COR-L47 (cell line): ENCODE results near the gene SPATA31C1.
A peak's percentile ranks its signal among the peaks of the same experiment; 100 is the strongest.
"Not testable (repeated sequence)": the region's sequence is repeated elsewhere in the genome, so short reads cannot be mapped to it uniquely, and the experiment has no call there.

Source experiments
- DNase-seq: peaks from one replicate; lab custom pipeline; 2025; lab: John Stamatoyannopoulos, UW

Gene SPATA31C1

DNA sequence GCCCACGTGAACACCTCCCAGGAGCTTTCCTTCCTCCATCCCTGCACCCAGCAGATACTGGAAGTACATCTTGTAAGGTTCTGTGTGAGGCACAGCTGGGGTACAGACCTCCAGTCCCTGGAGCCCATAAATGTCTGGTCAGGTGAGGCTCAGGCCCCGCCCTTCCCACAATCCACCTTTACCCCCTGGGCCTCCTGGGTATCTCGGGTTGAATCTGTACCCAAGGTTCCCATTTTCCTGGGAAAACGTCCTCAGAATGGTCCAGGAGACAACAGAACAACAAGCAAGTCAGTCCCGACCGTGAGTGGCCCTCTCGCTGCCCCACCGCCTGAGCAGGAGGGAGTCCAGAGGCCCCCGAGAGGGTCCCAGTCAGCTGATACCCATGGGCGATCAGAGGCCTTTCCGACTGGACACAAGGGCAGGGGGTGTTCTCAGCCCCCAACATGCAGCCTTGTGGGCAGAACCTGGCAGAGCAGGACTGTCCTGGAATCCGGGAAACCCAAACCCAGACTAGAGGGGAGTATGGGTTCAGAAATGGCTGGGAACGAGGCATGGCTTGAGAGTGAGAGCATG, 30.7 kb upstream of the SPATA31C1 start:
- no peak for DNase-seq

DNA sequence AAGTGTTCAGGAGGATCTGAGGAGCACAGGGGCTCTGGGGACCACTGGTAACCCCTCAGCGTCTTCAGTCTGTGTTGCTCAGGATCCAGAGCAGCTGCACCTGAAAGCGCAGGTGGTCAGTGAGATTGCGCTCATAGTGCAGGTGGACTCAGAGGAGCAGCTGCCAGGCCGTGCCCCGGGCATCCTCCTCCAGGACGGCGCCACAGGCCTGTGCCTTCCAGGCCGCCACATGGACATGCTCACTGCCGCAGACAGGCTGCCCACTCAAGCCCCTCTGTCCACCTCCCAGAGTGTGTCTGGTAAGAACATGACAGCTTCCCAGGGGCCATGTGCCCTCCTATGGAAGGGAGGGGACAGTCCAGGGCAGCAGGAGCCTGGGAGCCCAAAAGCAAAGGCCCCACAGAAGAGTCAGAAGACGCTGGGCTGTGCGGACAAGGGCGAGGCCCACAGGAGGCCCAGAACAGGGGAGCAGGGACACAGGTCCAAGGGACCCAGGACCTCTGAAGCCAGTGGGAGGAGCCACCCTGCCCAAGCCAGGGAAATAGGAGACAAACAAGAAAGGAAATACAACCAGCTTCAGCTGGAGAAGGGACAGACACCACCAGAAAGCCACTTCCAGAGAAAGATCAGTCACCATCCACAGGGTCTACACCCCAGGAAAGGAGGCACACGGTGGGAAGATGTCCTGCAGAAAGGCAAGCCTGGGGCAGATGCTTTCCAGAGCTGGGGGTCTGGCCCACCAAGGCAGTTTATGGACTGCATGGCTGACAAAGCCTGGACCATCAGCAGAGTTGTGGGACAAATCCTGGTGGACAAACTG, 29.9 kb upstream of the SPATA31C1 start:
- no peak for DNase-seq

DNA sequence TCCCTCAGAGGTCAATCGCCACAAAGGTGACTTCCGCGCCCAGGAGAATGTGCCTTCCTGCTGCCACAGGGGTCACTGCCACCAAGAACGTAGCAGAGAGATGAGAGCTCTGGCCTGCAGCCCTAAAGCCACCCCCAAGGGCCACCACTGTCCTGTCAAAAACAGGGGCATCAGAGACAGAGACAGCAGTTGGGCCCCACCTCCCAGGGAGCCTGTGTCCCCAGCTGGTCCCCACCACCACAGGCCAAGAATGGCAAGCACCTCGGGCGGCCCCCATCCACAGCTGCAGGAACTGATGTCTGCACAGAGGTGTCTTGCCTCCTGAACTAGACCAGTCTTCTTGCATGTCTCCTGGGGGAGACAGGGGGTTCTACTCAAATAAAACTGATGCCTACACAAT, 29.3 kb upstream of the SPATA31C1 start:
- DNase-seq = no peak

DNA sequence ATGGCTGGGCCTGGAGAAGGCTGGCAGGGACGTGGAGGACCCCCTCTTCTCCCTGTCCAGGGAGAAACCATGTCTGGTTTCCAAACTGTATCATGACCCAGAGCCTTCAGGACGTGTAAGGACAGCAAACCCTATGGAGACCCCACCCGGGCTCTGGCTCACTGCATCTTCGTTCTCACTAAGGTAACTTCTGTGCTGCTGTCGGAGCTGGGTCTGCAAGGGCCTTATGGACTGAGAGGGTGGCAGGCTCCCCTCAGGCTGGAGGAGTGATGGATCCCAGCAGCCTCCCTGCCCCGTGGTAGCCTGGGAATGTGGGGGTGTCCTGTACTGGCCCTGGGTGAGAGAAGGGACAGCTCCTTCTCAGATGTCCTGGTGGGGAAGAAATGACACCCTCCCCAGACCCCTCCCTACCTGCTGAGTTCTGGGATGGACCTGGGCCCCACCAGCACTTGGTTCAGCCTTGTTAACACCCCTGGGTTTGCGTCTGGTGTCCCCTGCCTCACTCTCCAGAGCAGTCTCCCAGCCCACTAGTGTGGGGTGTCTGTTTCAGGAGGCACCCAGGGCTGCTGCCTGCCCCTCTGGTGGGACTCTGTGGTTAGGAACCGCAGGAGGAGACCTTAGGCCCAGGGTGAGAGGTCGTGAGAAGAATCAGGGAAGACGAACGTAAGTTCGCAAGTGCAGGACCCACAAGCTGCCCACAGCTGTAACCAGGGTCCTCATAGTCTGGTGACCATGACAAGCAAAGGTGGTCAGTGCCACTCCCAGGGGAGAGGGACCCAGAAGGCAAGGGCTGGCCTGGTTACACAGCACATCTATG, 28.5 kb upstream of the SPATA31C1 start:
- no peak for DNase-seq

DNA sequence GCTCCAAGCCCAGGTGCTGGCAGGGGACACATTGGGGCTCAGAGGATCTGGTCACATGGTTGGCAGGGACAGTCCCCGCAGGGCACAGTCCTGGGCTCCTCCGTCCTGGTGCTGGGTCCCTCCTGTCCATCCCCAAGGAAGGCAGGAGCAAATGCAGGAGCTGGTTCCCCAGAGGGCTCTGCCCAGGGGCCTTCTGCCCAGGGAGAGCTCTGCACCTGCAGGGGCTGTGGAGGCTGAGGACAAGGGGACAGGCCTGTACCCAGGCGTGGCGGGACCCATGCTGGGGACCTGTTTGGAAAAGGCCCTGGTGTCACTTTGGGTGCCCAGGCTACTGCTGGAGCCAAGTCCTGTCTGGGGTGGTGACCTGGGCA, 27.9 kb upstream of the SPATA31C1 start:
- no peak for DNase-seq

DNA sequence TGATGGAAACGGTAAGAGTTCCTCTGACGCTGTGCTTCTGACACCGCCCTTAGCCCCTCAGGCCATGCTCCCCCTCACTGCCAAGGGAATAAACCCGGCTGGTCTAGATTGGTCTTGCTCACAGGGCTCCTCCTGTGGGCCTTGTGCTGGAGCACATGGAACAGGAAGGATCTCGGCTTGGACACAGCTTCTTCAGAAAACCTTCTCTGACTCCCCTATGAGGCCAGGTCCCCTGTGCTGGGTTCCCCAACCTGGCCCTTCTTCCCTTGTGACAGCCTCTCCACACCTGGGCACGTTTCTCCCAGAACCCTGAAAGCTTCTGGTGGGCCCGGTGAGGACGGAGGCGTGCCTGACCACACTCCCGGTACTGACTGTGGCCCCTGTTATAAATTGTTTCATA, 26.9 kb upstream of the SPATA31C1 start:
- no peak for DNase-seq

DNA sequence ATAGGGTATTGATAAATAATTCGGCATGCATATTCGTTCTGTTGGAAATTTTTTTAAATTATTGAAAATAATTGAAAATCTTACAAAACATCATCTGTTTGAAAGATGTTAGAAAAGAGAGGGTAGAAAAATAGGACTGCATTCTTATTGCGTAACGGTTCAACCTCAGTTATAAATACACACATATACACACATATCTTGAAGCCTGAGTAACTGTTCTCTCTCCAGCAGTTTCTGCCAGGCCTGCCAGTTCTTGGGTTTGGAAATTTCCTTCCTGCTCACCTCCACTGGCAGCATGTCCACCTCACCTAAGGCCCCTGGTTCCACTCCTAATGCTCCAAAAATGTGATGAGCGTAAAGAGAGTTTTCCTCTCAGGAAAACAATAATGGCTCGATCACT, 26.0 kb upstream of the SPATA31C1 start:
- DNase-seq = no peak

DNA sequence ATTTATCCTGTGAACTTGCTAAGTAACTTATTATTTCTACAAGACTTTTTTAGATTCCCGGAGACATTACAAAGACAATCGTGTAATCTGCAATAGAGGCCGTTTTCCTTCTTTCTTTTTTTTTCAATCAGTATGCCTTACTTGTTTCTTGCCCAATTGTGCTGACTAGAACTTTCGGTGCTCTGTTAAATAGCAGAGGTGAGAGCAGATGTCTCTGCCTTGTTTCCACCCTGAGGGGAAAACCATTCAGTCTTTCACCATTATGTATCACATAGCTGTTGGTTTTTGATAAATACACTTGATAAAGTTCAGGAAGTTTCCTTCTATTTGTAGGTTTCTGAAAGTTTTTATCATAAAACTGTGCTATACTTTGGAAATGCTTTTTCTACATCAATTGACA, 24.8 kb upstream of the SPATA31C1 start:
- DNase-seq = no peak

DNA sequence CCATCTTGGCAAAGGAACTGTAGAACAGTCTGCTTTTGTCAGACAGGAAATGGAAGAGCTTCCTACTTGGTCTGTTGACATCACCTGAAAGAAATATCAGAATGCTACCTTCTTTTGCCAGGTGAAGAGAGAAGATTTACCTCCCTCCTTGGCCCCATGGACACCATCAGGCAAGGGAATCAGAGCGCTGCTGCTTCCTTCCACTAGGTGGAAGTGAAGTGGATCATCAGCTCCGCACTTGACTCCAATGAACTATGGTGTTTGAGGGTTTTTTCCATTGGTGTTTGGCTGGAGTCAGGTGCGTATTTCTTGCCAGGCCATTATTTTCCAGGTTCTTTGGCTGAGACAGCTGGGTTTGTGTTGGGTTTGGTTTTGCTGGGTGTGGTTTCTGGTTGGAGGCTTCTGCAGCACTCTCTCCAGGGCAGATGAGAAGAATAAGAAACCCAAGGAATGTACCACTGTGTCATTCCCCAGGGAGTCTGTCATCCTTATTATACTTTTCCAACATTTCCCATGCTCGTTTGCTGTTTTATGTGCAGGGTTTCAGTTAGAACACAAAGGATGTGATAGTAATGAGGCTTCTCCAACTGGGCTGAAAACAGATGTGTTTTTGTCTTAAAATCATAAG, 22.6 kb upstream of the SPATA31C1 start:
- no peak for DNase-seq

DNA sequence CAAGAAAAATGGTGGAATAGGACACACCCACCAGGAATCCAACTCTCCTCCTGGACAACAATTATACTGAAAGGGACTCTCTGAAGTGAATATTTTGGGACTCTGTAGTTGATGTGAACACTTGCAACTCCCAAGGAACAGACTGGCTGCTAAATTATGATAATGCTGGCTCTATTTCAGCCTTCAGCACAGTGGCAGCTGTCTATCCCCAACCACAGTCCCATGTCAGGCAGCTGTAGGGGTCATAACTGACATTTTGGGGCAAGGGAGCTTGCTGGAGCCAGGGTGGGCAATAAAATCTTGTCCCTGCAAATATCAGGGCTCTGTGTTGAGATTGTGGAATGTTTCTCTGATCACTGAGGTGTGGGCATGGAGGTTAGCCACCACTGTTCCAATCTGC, 20.9 kb upstream of the SPATA31C1 start:
- DNase-seq = no peak

DNA sequence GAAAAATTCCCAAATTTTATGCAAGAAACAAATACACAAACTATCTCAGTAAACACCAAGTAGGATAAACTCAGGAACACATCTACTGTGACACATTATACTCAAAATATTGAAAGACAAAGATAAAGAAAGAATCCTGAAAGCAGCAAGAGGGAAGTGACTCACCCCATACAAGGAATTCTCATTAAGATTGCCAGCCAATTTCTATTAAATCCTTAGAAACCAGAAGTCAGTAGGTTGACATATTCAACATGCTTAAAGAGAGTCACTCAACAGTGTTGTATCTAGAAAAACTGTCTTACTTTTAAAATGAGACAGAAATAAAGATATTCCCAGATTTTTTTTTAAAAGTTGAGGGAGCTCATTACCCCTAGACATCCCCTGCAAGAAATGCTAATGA, 19.6 kb upstream of the SPATA31C1 start:
- no peak for DNase-seq

DNA sequence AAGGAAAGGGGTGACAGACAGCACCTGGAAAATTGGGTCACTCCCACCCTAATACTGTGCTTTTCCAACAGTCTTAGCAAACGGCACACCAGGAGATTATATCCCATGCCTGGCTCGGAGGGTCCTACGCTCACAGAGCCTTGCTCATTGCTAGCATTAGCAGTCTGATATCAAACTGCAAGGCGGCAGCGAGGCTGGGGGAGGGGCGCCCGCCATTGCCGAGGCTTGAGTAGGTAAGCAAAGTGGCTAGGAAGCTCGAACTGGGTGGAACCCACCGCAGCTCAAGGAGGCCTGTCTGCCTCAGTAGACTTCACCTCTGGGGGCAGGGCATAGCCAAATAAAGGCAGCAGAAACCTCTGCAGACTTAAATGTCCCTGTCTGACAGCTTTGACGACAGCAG, 15.4 kb upstream of the SPATA31C1 start:
- DNase-seq = not testable (repeated sequence)

DNA sequence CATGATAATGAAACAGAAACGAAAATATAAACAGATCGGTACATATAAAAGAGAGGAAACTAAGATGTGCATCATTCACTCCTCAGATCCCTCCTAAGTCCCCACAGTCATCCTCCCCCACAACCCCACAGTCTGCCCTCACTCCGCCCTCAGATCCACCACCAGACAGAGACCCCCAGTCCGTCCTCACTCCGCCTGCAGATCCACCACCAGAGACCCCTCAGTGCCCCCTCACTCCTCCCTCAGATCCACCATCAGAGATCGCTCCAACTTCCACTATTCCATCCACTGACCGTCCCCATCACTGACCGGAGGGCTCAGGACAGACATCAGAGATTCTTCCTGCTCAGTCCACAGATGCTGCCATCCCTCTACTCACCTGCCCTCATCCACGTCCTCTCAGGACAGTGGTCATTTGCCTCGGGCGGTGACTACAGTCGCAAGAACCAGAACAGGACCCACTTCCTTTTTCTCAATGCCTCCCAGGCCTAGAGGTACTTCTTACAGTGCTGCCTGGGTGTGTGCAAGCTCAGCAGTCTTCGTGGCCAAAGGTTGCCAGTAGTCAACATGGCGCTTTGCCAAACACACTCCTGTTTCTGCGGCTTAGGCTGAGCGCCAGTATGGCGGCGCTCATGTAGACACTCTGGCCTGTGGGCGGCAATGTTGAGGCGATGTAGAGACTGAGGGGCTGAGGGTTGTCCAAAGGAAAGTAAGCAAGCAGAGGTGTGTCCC, 8.3 kb upstream of the SPATA31C1 start:
- DNase-seq = peak; percentile 37

DNA sequence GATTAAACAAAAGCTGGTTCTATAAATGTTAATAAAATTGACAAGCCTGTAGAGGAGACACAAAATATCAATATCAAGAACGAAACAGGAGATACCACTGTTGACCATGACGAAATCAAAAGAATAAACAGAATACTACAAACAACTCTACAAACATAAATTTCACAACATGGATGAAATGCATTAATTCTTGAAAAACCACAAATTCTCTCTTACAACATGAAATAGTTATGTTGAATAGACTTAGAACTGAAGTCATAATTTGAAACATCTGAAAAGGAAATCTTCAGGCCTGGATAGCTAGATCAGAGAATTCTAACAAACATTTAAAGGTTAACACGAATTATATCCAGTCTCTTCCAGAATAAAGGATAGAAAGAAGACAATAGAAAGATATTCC, 6.9 kb upstream of the SPATA31C1 start:
- no peak for DNase-seq

DNA sequence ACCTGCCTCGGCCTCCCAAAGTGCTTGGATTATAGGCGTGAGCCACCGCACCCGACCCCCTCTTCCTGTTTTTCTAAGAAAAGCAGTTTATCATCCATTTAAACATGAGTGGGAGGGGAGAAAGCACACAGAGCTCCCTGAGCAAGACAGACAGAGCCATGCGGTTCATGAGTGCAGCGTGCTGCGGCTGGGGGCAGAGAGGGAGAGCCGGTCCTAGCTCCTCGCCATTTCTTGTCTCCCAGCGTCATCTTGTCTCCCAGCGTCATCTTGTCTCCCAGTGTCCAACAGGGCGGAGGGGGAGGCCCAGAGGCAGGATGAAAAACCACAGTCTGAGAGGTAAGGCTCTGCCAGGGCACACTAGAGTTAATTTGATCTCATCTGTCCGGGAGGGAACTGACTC, 1.3 kb downstream of the SPATA31C1 start:
- not testable (repeated sequence) for DNase-seq

DNA sequence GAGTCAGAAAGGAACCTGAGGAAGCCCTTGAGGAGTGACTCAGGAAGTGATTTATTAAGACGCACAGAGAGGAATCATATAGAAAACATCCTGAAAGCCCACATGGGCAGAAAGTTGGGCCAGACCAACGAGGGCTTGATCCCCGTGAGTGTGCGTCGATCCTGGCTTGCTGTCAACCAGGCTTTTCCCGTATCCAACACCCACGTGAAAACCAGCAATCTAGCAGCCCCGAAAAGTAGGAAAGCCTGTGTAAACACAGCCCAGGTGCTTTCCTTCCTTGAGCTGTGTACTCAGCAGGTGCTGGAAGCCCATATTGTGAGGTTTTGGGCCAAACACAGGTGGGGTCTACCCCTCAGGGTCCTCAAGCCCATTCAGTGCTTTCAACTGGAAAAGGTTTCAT, 3.8 kb downstream of the SPATA31C1 start:
- not testable (repeated sequence) for DNase-seq

DNA sequence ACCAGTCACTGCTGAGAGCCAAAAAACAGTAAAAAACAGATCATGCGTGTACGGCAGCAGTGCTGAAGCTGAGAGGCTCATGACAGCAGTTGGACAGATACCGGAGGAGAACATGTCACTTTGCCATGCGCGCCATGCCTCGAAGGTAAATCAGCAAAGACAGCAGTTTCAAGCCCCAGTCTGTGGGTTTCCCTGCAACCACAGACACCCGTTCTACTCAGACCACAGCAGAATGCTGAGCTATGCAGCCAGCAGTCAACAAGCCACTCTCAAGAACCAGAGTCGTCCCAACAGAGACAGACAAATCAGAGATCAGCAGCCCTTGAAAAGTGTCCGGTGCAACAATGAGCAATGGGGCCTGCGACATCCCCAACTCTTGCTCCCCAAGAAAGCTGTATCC, 5.2 kb downstream of the SPATA31C1 start:
- not testable (repeated sequence) for DNase-seq

DNA sequence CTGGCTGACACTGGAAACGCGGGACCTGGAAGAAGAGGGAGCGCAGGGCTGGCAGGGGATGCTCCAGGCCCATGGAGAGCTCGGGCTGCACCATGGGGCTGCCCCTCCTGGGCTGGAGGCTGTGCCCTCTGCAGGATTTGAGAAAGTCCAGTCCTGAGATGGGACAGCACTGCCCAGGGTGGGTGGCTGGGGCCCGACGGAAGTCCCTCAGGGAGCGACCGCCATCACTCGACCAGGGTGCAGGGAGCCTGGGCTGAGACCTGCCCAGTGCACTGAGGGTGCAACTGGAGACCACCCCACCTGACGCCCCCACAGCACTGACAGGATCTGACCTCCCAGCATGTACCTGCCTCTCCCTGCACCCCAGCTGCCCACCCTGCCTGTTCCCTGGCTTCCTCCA, 7.1 kb downstream of the SPATA31C1 start:
- not testable (repeated sequence) for DNase-seq

DNA sequence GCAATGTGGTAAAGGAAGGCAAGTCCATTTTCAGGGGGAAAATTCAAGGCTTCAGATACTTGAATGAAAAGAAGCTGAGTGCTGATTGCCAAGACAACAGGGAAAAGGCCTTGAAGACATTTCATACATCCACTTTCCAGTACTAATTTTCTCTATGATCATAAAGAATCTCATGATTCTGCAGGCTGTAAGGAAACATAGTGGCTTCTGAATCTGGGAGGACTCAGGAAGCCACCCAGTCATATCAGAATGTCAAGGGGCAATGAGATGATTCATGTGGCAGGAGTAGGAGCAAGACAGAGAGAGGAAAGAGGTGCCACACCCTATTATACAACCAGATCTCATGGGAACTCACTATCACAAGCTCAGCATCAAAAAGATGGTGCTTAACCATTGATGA, 11.4 kb downstream of the SPATA31C1 start:
- not testable (repeated sequence) for DNase-seq

DNA sequence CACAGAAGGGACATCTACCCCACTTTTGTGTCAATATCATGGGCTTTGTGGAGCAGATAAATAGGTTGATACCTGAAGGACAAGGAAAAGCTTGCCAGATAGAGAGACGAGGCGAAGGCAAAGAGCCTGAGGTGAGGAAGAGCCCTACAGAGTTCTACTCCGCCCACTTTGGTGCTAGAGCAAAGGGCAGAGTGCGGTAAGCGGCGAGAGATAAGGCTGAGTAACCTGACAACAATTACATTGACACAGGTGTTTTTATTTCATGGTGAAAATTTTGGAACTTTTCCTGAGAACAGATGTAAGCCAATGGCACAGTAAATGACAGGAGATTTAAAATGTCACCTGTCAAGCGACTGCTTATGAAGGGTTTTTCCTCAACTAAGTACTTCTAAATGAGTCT, 16.7 kb downstream of the SPATA31C1 start:
- DNase-seq = not testable (repeated sequence)

DNA sequence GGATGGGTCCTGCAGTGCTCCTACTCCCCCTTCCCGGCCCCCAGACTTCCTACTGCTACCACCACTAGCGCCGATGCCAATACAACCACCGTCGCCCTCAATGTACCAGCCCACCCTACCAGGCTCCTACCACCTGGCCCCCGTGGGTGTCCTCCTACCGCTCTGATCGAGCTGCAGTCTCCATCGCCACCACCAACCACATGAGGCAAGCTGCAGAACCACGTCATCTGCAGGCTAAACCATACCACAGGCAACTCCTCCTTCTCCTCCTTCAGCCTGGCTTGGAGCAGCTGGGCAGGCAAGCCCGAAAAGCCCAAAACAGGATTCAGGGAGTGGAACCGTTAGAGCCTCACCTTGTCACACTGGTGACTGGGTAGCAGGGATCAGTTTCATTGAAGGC, 19.6 kb downstream of the SPATA31C1 start:
- DNase-seq = not testable (repeated sequence)

DNA sequence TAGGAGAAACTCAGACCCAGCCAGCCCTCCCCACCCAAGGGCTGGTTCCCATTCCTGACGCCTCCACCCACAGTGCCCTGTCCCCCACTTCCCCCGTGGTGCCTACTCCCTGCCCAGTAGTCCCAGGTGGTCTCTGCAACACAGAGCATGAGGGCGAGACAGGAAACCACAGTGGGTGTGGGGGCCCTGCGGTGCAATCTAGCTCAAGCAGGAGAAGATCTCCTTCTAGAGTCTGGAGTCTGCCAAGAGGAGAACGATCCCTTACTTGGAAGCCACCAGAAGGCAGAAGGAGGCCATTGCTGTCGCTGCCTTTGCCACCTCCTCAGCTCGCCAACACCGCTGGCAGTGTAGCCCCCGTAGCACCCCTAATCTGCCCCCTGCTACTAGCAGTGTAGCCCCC, 20.2 kb downstream of the SPATA31C1 start:
- DNase-seq = not testable (repeated sequence)
